HG03432 (cell line): ENCODE measurements around the gene CLMN.
A peak's percentile ranks its signal among the peaks of the same experiment; 100 is the strongest.
"Not testable (repeated sequence)": the region's sequence is repeated elsewhere in the genome, so short reads cannot be mapped to it uniquely, and the experiment has no call there.

Experiments used
- ATAC-seq: cut with Tn5 transposase; IDR thresholded peaks from one replicate; pipeline ENCODE4 v1.9.1; 2021; ENCODE audit warnings: mild to moderate bottlenecking, moderate library complexity; ENCODE audit not compliant: unreplicated experiment

CLMN gene

GRCh38 chr14:95289323-95290010, 30.2 kb downstream of the CLMN start:
- no peak for ATAC-seq

GRCh38 chr14:95288672-95289322, 30.9 kb downstream of the CLMN start:
- no peak for ATAC-seq

GRCh38 chr14:95287176-95287754, 32.4 kb downstream of the CLMN start:
- no peak for ATAC-seq

- no peak for ATAC-seq
These were observed 33.1 kb downstream of the CLMN start for GRCh38 chr14:95286645-95287044.

- no peak for ATAC-seq
These were observed 34.1 kb downstream of the CLMN start for GRCh38 chr14:95285566-95285965.

- ATAC-seq, result not testable (repeated sequence)
These were observed 35.9 kb downstream of the CLMN start for GRCh38 chr14:95283802-95284201.

GRCh38 chr14:95282986-95283380, 36.7 kb downstream of the CLMN start:
- ATAC-seq, result not testable (repeated sequence)

- no peak for ATAC-seq
These were observed 37.2 kb downstream of the CLMN start for GRCh38 chr14:95282354-95282985.

GRCh38 chr14:95281560-95282176, 38.0 kb downstream of the CLMN start:
- no peak for ATAC-seq

- no peak for ATAC-seq
These were observed 44.2 kb downstream of the CLMN start for GRCh38 chr14:95275494-95275893.

- ATAC-seq, result no peak
These were observed 44.8 kb downstream of the CLMN start for GRCh38 chr14:95274874-95275273.

GRCh38 chr14:95274279-95274678, 45.4 kb downstream of the CLMN start:
- no peak for ATAC-seq

GRCh38 chr14:95273001-95273978, 46.4 kb downstream of the CLMN start:
- no peak for ATAC-seq

GRCh38 chr14:95272057-95272456, 47.7 kb downstream of the CLMN start:
- no peak for ATAC-seq

- ATAC-seq, result no peak
These were observed 49.5 kb downstream of the CLMN start for GRCh38 chr14:95270203-95270602.

GRCh38 chr14:95269493-95269892, 50.2 kb downstream of the CLMN start:
- ATAC-seq, result no peak

- ATAC-seq, result no peak
These were observed 51.4 kb downstream of the CLMN start for GRCh38 chr14:95268350-95268749.

- no peak for ATAC-seq
These were observed 52.4 kb downstream of the CLMN start for GRCh38 chr14:95267306-95267705.

- peak; percentile 93 for ATAC-seq
These were observed 54.3 kb downstream of the CLMN start for GRCh38 chr14:95265106-95266094.
